MCF 10A (cell line): ENCODE results near the gene ZBED4. TPM values are rescaled to one million over a fixed set of nuclear protein-coding genes. Genes with fewer than 3 reads are reported as not detected.

Source experiments
- BruUV-seq: library from RNA; stranded (reverse); fragments of 400-500 nt; replicated peaks from 2 replicates; lab custom pipeline; 2021; lab: Mats Ljungman, UMichigan
- CTCF ChIA-PET: fragments of 300-600 bp; sonication (Branson Sonifier 250); formaldehyde crosslinking; extraction: SDS; loops from one replicate; lab custom pipeline; 2021; ENCODE audit warnings: antibody characterized with exemption, inconsistent platforms; lab: Yijun Ruan, JAX
- POLR2A ChIA-PET: fragments of 300-600, 350-650 bp; sonication (Branson Sonifier 250); formaldehyde crosslinking; extraction: SDS; loops from one replicate; lab custom pipeline; 2020; ENCODE audit warnings: antibody characterized with exemption, inconsistent platforms; lab: Yijun Ruan, JAX
- DNase-seq: peaks from one replicate; pipeline ENCODE4 v3.0.0-alpha.2; 2018; ENCODE audit not compliant: unreplicated experiment
- H3K27ac Mint-ChIP-seq: one replicate; pipeline ENCODE4 v1.8.0; 2022; ENCODE audit warnings: mild to moderate bottlenecking, low read depth, mixed read lengths; ENCODE audit not compliant: unreplicated experiment
- H3K27me3 Mint-ChIP-seq: one replicate; pipeline ENCODE4 v1.8.0; 2022; ENCODE audit warnings: mixed read lengths; ENCODE audit not compliant: insufficient read depth, unreplicated experiment
- H3K36me3 Mint-ChIP-seq: one replicate; pipeline ENCODE4 v1.8.0; 2022; ENCODE audit warnings: mild to moderate bottlenecking, moderate library complexity, mixed read lengths; ENCODE audit not compliant: insufficient read depth, unreplicated experiment
- H3K4me1 Mint-ChIP-seq: one replicate; pipeline ENCODE4 v1.8.0; 2022; ENCODE audit warnings: mixed read lengths; ENCODE audit not compliant: insufficient read depth, unreplicated experiment
- H3K4me3 Mint-ChIP-seq: one replicate; pipeline ENCODE4 v1.8.0; 2022; ENCODE audit warnings: mild to moderate bottlenecking, moderate library complexity, mixed read lengths; ENCODE audit not compliant: unreplicated experiment
- H3K9me3 Mint-ChIP-seq: one replicate; pipeline ENCODE4 v1.8.0; 2022; ENCODE audit warnings: mixed read lengths; ENCODE audit not compliant: unreplicated experiment
- CTCF ChIP-seq: fragments of 200-600 bp; IDR thresholded peaks from one replicate; pipeline ENCODE4 v1.8.0; 2022; ENCODE audit warnings: antibody characterized with exemption, mild to moderate bottlenecking; ENCODE audit not compliant: unreplicated experiment
- intact Hi-C: fragments of 100-400 bp; cut with micrococcal nuclease; formaldehyde crosslinking; loops from 2 replicates; pipeline ENCODE4 v1.14.1; 2022
- total RNA-seq: library from RNA; stranded (reverse); gene quantifications from 2 replicates; pipeline ENCODE4 v1.2.3, GENCODE V29; 2022

The ZBED4 gene
- total RNA-seq, 1 experiment from 2014 or later, result 16.4 TPM

- H3K27ac Mint-ChIP-seq, result no peak overlapping the region
- H3K4me3 Mint-ChIP-seq, result no peak overlapping the region
- H3K9me3 Mint-ChIP-seq, result no peaks in the 10 kb centered on the region
- DNase-seq, result no peak
- no peaks in the 10 kb centered on the region for H3K27me3 Mint-ChIP-seq
- no peaks in the 10 kb centered on the region for H3K4me1 Mint-ChIP-seq
- H3K36me3 Mint-ChIP-seq, result peaks cover 55% of the 10 kb centered on the region
- no peak for TF ChIP-seq CTCF
- BruUV-seq, result no TSS peak
- POLR2A ChIA-PET, result interaction anchor here (0.9 kb wide), 1 partner anchor 11 kb away, joined by 4 read pairs; no protein-coding TSS in a partner anchor
- CTCF ChIA-PET, result no interaction called here
- intact Hi-C loops, result no loop called here
Measured at GRCh38 chr22:49885281-49885680, 31.6 kb downstream of the ZBED4 start.

GRCh38 chr22:49885881-49886280 is 32.2 kb downstream of the ZBED4 start:
- ChIA-PET POLR2A (interaction anchor here (0.9 kb wide), 1 partner anchor 12 kb away, joined by 4 read pairs; no protein-coding TSS in a partner anchor), CTCF (no interaction called here)
- no peak for TF ChIP-seq CTCF
- no peak overlapping the region for H3K4me3 Mint-ChIP-seq
- no peaks in the 10 kb centered on the region for H3K4me1 Mint-ChIP-seq
- H3K27me3 Mint-ChIP-seq, result no peaks in the 10 kb centered on the region
- DNase-seq, result no peak
- no peak overlapping the region for H3K27ac Mint-ChIP-seq
- BruUV-seq, result no TSS peak
- H3K36me3 Mint-ChIP-seq, result peaks cover 57% of the 10 kb centered on the region
- intact Hi-C loops, result no loop called here
- no peaks in the 10 kb centered on the region for H3K9me3 Mint-ChIP-seq

GRCh38 chr22:49886346-49887063 is 32.9 kb downstream of the ZBED4 start:
- Mint-ChIP-seq H3K36me3 (peaks cover 63% of the 10 kb centered on the region), H3K9me3 (peaks cover 5% of the 10 kb centered on the region), H3K27ac (no peak overlapping the region), H3K27me3 (no peaks in the 10 kb centered on the region), H3K4me3 (no peak overlapping the region), H3K4me1 (peaks cover 4% of the 10 kb centered on the region)
- BruUV-seq, result no TSS peak
- no peak for TF ChIP-seq CTCF
- CTCF ChIA-PET, result interaction anchor here (0.6 kb wide), 1 partner anchor 93 kb away, joined by 3 read pairs; no protein-coding TSS in a partner anchor
- POLR2A ChIA-PET, result no interaction called here
- intact Hi-C loops, result no loop called here
- DNase-seq, result no peak

- H3K27me3 Mint-ChIP-seq, result no peaks in the 10 kb centered on the region
- CTCF ChIA-PET, result interaction anchor here (0.6 kb wide), 1 partner anchor 93 kb away, joined by 3 read pairs; no protein-coding TSS in a partner anchor
- BruUV-seq, result no TSS peak
Measured at GRCh38 chr22:49887064-49887451, 33.4 kb downstream of the ZBED4 start.

More at GRCh38 chr22:49887064-49887451, 33.4 kb downstream of the ZBED4 start:
- intact Hi-C loops, result no loop called here
- TF ChIP-seq CTCF, result no peak
- DNase-seq, result no peak
- POLR2A ChIA-PET, result no interaction called here
- peaks cover 67% of the 10 kb centered on the region for H3K36me3 Mint-ChIP-seq
- H3K4me3 Mint-ChIP-seq, result no peak overlapping the region
- peaks cover 7% of the 10 kb centered on the region for H3K9me3 Mint-ChIP-seq
- peaks cover 7% of the 10 kb centered on the region for H3K4me1 Mint-ChIP-seq
- no peak overlapping the region for H3K27ac Mint-ChIP-seq
